HG03442 (cell line): ENCODE data around the gene PRR15L.

Source experiments
- ATAC-seq: cut with Tn5 transposase; IDR thresholded peaks from one replicate; pipeline ENCODE4 v1.9.1; 2021; ENCODE audit warnings: mild to moderate bottlenecking, moderate library complexity; ENCODE audit not compliant: unreplicated experiment

The PRR15L gene

GRCh38 chr17:47907932-47908562 lies 49.6 kb downstream of the PRR15L start:
- ATAC-seq: no peak

DNA sequence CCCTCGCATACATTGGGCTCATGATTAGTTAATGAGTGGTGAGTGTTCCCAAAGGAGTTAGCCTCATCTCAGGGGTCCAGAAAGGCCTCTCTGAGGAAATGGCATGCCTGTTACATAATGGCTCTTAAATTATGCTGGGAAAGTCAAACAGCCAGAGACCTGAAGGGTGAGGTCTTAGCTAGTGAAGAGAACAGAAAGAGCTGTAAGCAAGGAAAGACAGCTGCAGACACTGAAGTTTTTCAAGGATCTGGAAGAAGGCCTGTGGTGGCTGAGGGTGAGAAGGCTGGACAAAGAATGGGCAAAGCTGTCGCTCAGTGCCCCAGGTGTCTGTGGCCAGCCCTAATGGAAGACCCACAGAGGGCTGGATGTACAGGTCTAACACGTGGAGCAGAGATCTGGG lies 51.2 kb downstream of the PRR15L start:
- ATAC-seq: no peak

DNA sequence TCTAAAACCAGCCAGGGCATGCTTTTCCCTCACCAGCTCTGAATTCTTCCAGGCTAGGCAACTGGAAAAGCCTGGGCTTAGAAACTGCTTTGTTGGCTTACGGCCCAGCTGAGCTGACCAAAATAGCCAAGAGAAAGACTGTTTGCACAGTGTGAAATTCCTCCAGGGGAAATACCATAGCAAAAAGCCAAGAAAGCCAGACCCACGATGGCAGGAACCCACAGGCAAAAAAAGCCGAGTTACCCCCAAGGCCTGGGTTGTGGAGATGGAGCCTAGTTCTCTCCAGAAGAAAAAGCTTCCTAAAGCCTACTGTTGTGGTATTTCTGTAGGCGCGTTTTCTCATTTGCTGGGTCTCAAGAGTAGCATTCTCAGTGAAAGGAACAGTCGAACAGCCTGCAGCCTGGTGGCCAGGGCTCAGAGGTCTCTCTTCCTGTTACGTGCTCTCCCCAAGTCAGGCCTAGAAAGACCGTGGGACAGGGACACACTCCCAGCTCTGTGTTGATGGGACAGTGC lies 52.4 kb downstream of the PRR15L start:
- no peak for ATAC-seq

GRCh38 chr17:47902039-47902744 lies 55.5 kb downstream of the PRR15L start:
- no peak for ATAC-seq
